ENCODE data around the gene ANKRD10. TPM values are rescaled to one million over a fixed set of nuclear protein-coding genes. Genes with fewer than 3 reads are reported as not detected.
A peak's percentile ranks its signal among the peaks of the same experiment; 100 is the strongest.

The ANKRD10 gene
- total and polyA plus RNA-seq, 5 donors from 2014 or later, result 66.5 to 139 (median 77.9) TPM

- no peak for DNase-seq
- Mint-ChIP-seq H3K36me3 (peaks cover 7% of the 10 kb centered on the region), H3K27ac (peak overlapping the region in 1 of 3 donors; percentile 16), H3K27me3 (no peaks in the 10 kb centered on the region), H3K9me3 (no peaks in the 10 kb centered on the region), H3K4me3 (no peak overlapping the region), H3K4me1 (peaks cover 0 to 6% (median 4%) of the 10 kb centered on the region in 4 donors)
- Histone ChIP-seq H3K4me1 (ENCODE audit: control insufficient read depth, insufficient read depth, low read length, poor library complexity, severe bottlenecking) (no peaks in the 10 kb centered on the region), H3K36me3 (ENCODE audit: control insufficient read depth, insufficient read depth, low read length) (peaks cover 4% of the 10 kb centered on the region), H3K4me3 (ENCODE audit: low read depth, low read length) (no peak overlapping the region), H3K27me3 (ENCODE audit: control insufficient read depth, insufficient read depth, low read length) (no peaks in the 10 kb centered on the region), H3K27ac (ENCODE audit: insufficient read depth, low read length, poor library complexity, severe bottlenecking) (no peak overlapping the region), H3K9me3 (ENCODE audit: control insufficient read depth in 2 of 2, low read length in 2 of 2) (no peaks in the 10 kb centered on the region)
- no peak for ATAC-seq (ENCODE audit: low read depth in 2 of 2)
Observed at GRCh38 chr13:110885516-110885915, 29.4 kb downstream of the ANKRD10 start.

- Mint-ChIP-seq H3K27me3 (no peaks in the 10 kb centered on the region), H3K36me3 (peaks cover 10% of the 10 kb centered on the region), H3K4me1 (peaks cover 0 to 6% (median 5%) of the 10 kb centered on the region in 4 donors), H3K4me3 (no peak overlapping the region), H3K27ac (no peak overlapping the region), H3K9me3 (no peaks in the 10 kb centered on the region)
- H3K27me3 ChIP-seq (ENCODE audit: control insufficient read depth, insufficient read depth, low read length), result no peaks in the 10 kb centered on the region
- H3K9me3 ChIP-seq (ENCODE audit: control insufficient read depth in 2 of 2, low read length in 2 of 2), result no peaks in the 10 kb centered on the region
- peaks cover 7% of the 10 kb centered on the region for H3K36me3 ChIP-seq (ENCODE audit: control insufficient read depth, insufficient read depth, low read length)
- DNase-seq (no peak), ATAC-seq (ENCODE audit: low read depth in 2 of 2) (no peak)
- H3K27ac ChIP-seq (ENCODE audit: insufficient read depth, low read length, poor library complexity, severe bottlenecking), result no peak overlapping the region
- no peaks in the 10 kb centered on the region for H3K4me1 ChIP-seq (ENCODE audit: control insufficient read depth, insufficient read depth, low read length, poor library complexity, severe bottlenecking)
- H3K4me3 ChIP-seq (ENCODE audit: low read depth, low read length), result no peak overlapping the region
Observed at GRCh38 chr13:110884517-110884916, 30.4 kb downstream of the ANKRD10 start.

- DNase-seq (no peak), ATAC-seq (ENCODE audit: low read depth in 2 of 2) (no peak)
- Mint-ChIP-seq H3K4me1 (peaks cover 0 to 6% (median 5%) of the 10 kb centered on the region in 4 donors), H3K36me3 (peaks cover 10% of the 10 kb centered on the region), H3K9me3 (no peaks in the 10 kb centered on the region), H3K27ac (no peak overlapping the region), H3K4me3 (no peak overlapping the region), H3K27me3 (no peaks in the 10 kb centered on the region)
- no peak overlapping the region for H3K27ac ChIP-seq (ENCODE audit: insufficient read depth, low read length, poor library complexity, severe bottlenecking)
- no peaks in the 10 kb centered on the region for H3K4me1 ChIP-seq (ENCODE audit: control insufficient read depth, insufficient read depth, low read length, poor library complexity, severe bottlenecking)
- H3K9me3 ChIP-seq (ENCODE audit: control insufficient read depth in 2 of 2, low read length in 2 of 2), result no peaks in the 10 kb centered on the region
- no peaks in the 10 kb centered on the region for H3K27me3 ChIP-seq (ENCODE audit: control insufficient read depth, insufficient read depth, low read length)
- H3K4me3 ChIP-seq (ENCODE audit: low read depth, low read length), result no peak overlapping the region
- H3K36me3 ChIP-seq (ENCODE audit: control insufficient read depth, insufficient read depth, low read length), result peaks cover 9% of the 10 kb centered on the region
Observed at GRCh38 chr13:110883542-110883941, 31.3 kb downstream of the ANKRD10 start.

- Histone ChIP-seq H3K4me3 (ENCODE audit: low read depth, low read length) (no peak overlapping the region), H3K27ac (ENCODE audit: insufficient read depth, low read length, poor library complexity, severe bottlenecking) (no peak overlapping the region), H3K9me3 (ENCODE audit: control insufficient read depth in 2 of 2, low read length in 2 of 2) (no peaks in the 10 kb centered on the region), H3K4me1 (ENCODE audit: control insufficient read depth, insufficient read depth, low read length, poor library complexity, severe bottlenecking) (no peaks in the 10 kb centered on the region), H3K27me3 (ENCODE audit: control insufficient read depth, insufficient read depth, low read length) (no peaks in the 10 kb centered on the region), H3K36me3 (ENCODE audit: control insufficient read depth, insufficient read depth, low read length) (peaks cover 9% of the 10 kb centered on the region)
- Mint-ChIP-seq H3K4me1 (peaks cover 0 to 6% (median 5%) of the 10 kb centered on the region in 4 donors), H3K36me3 (peaks cover 10% of the 10 kb centered on the region), H3K4me3 (no peak overlapping the region), H3K9me3 (no peaks in the 10 kb centered on the region), H3K27me3 (no peaks in the 10 kb centered on the region), H3K27ac (no peak overlapping the region)
- no peak for DNase-seq
- ATAC-seq (ENCODE audit: low read depth in 2 of 2), result no peak
Observed at GRCh38 chr13:110882972-110883371, 31.9 kb downstream of the ANKRD10 start.

- Mint-ChIP-seq H3K9me3 (no peaks in the 10 kb centered on the region), H3K4me3 (no peak overlapping the region), H3K4me1 (peaks cover 0 to 6% (median 5%) of the 10 kb centered on the region in 4 donors), H3K36me3 (peaks cover 10% of the 10 kb centered on the region), H3K27ac (no peak overlapping the region), H3K27me3 (no peaks in the 10 kb centered on the region)
- Histone ChIP-seq H3K4me1 (ENCODE audit: control insufficient read depth, insufficient read depth, low read length, poor library complexity, severe bottlenecking) (no peaks in the 10 kb centered on the region), H3K27me3 (ENCODE audit: control insufficient read depth, insufficient read depth, low read length) (no peaks in the 10 kb centered on the region), H3K36me3 (ENCODE audit: control insufficient read depth, insufficient read depth, low read length) (peaks cover 9% of the 10 kb centered on the region), H3K4me3 (ENCODE audit: low read depth, low read length) (no peak overlapping the region), H3K27ac (ENCODE audit: insufficient read depth, low read length, poor library complexity, severe bottlenecking) (no peak overlapping the region), H3K9me3 (ENCODE audit: control insufficient read depth in 2 of 2, low read length in 2 of 2) (no peaks in the 10 kb centered on the region)
- DNase-seq, result no peak
- no peak for ATAC-seq (ENCODE audit: low read depth in 2 of 2)
Observed at GRCh38 chr13:110881839-110882627, 32.8 kb downstream of the ANKRD10 start.

GRCh38 chr13:110880627-110881026 lies 34.2 kb downstream of the ANKRD10 start:
- H3K4me1 ChIP-seq (ENCODE audit: control insufficient read depth, insufficient read depth, low read length, poor library complexity, severe bottlenecking), result no peaks in the 10 kb centered on the region
- H3K27ac Mint-ChIP-seq, result peak overlapping the region in 1 of 3 donors; percentile 72

GRCh38 chr13:110879482-110879881 lies 35.4 kb downstream of the ANKRD10 start:
- Histone ChIP-seq H3K27ac (ENCODE audit: insufficient read depth, low read length, poor library complexity, severe bottlenecking) (no peak overlapping the region), H3K9me3 (ENCODE audit: control insufficient read depth in 2 of 2, low read length in 2 of 2) (no peaks in the 10 kb centered on the region), H3K4me3 (ENCODE audit: low read depth, low read length) (no peak overlapping the region), H3K36me3 (ENCODE audit: control insufficient read depth, insufficient read depth, low read length) (peaks cover 9% of the 10 kb centered on the region), H3K4me1 (ENCODE audit: control insufficient read depth, insufficient read depth, low read length, poor library complexity, severe bottlenecking) (peaks cover 7% of the 10 kb centered on the region), H3K27me3 (ENCODE audit: control insufficient read depth, insufficient read depth, low read length) (no peaks in the 10 kb centered on the region)
- no peak for DNase-seq
- no peak overlapping the region for H3K27ac Mint-ChIP-seq
- H3K4me3 Mint-ChIP-seq, result no peak overlapping the region
- peaks cover 0 to 1% (median 0%) of the 10 kb centered on the region in 7 donors for H3K9me3 Mint-ChIP-seq
- peaks cover 5% of the 10 kb centered on the region for H3K27me3 Mint-ChIP-seq
- H3K36me3 Mint-ChIP-seq, result peaks cover 10% of the 10 kb centered on the region
- H3K4me1 Mint-ChIP-seq, result peaks cover 5 to 9% (median 7%) of the 10 kb centered on the region in 4 donors
- no peak for ATAC-seq (ENCODE audit: low read depth in 2 of 2)

More at GRCh38 chr13:110880627-110881026, 34.2 kb downstream of the ANKRD10 start:
- ATAC-seq (ENCODE audit: low read depth in 2 of 2) (no peak), DNase-seq (no peak)
- H3K9me3 Mint-ChIP-seq, result no peaks in the 10 kb centered on the region
- H3K4me1 Mint-ChIP-seq, result peaks cover 0 to 6% (median 5%) of the 10 kb centered on the region in 4 donors
- no peaks in the 10 kb centered on the region for H3K27me3 Mint-ChIP-seq
- H3K9me3 ChIP-seq (ENCODE audit: control insufficient read depth in 2 of 2, low read length in 2 of 2), result no peaks in the 10 kb centered on the region
- peaks cover 10% of the 10 kb centered on the region for H3K36me3 Mint-ChIP-seq
- peaks cover 9% of the 10 kb centered on the region for H3K36me3 ChIP-seq (ENCODE audit: control insufficient read depth, insufficient read depth, low read length)
- no peak overlapping the region for H3K4me3 Mint-ChIP-seq
- no peak overlapping the region for H3K27ac ChIP-seq (ENCODE audit: insufficient read depth, low read length, poor library complexity, severe bottlenecking)
- H3K27me3 ChIP-seq (ENCODE audit: control insufficient read depth, insufficient read depth, low read length), result no peaks in the 10 kb centered on the region
- H3K4me3 ChIP-seq (ENCODE audit: low read depth, low read length), result no peak overlapping the region

Data from CD4-positive, CD25-positive, alpha-beta regulatory T cell (primary cell).